GM19395 (cell line): ENCODE results near the gene METTL9.
"Not testable (repeated sequence)": the region's sequence is repeated elsewhere in the genome, so short reads cannot be mapped to it uniquely, and the experiment has no call there.

Experiments
- ATAC-seq: cut with Tn5 transposase; IDR thresholded peaks from one replicate; pipeline ENCODE4 v1.9.1; 2021; ENCODE audit warnings: mild to moderate bottlenecking, moderate library complexity; ENCODE audit not compliant: unreplicated experiment

The METTL9 gene

DNA sequence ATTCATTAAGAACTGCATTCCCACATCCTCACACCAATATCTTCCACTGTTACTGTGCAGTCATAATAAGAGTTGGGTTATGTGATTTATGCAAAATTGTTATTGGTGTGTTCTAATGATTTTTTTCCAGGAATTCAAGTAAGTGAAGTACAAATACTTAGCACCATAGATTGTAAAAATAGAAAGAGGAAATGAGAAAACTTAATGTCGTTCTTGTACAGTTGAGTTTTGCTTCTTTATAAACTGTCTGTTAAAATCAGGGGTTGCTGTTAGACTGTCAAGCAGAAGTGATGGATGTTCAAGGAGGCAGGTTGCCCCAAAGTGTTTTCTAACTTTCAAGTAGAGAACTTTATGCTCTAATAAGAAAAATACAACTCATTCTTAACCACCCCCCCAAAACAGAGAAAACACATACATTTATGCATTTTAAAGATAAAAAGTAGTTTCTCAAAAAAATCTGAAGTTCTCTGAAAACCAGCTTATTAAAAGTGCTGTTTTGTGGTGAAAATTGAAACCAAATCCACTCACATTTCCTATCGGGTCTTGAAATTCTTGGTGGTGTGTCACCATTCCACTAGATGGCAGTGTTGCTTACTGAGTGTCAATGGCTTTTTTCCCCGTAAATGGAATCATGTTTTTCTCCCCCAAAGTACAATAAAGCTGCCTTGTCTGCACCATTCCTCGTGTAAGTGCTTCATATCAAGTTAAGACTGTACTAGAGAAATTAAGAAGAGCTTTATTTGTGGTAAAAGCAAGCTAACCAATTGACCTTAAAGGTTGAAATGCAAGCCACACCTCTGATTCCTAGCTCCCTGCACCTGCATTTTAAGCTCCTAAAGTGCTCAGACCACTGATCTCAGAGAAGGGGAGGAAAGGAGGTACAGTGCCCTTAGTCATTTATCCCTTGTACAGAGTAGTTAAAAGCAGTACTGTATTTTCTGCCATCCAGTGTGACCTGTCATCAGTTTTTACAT, 57.7 kb downstream of the METTL9 start:
- no peak for ATAC-seq

DNA sequence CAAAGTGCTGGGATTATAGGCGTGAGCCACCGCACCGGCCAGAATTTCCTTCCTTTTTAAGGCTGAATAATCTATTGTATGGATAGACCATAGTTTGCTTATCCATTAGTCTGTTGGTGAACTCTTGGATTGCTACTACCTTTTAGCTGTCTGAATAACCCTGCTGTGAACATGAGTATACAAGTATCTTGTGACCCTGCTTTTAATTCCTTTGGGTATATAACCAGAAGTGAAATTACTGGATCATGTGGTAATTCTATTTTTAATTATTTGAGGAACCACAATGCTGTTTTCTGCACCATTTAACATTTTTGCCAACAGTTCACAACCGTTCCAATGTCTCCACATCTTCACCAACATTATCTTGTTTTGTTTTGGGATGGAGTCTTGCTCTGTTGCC, 59.7 kb downstream of the METTL9 start:
- no peak for ATAC-seq

DNA sequence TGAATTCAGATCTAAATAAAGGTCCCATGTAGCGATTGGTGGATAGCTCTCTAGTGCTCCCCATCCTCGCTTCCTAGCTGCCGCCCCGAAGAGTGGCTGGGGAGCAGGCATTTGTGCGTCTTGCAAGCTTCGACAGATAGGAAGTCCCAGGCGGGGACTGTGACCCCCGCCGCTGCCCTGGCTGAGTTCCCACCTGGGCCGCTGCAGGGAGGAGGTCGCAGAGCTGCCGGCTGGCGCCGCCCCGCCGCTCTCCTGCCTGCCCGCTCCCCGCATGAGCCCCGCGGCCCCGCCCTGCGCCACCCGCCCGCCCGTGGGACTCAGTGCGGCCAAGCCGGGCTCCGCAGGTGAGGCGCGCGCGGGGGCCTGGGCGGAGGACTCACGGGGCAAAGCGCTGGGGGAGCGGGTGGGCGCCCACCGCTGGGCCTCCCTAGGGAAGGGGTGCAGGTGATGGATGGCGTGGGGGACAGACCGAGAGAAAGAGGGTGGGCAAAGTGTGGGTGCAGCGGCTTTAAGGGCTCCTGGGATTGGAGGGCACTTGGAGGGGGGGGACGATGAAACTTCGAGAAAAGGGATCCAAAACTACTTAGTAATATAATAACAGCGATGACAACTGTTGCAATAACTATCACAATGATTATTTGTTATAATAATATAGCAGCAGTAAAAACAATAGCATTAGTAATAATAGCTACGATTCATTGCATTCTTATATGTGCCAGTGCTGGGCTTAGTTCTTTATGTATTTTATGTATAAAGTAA, 64.7 kb downstream of the METTL9 start, which contains the start of gene OTOA:
OTOA (plus strand) TSS at position 80 of the 759 bp plus-strand sequence. CDS start 14,547 bp downstream, outside the sequence.
- ATAC-seq, result no peak

DNA sequence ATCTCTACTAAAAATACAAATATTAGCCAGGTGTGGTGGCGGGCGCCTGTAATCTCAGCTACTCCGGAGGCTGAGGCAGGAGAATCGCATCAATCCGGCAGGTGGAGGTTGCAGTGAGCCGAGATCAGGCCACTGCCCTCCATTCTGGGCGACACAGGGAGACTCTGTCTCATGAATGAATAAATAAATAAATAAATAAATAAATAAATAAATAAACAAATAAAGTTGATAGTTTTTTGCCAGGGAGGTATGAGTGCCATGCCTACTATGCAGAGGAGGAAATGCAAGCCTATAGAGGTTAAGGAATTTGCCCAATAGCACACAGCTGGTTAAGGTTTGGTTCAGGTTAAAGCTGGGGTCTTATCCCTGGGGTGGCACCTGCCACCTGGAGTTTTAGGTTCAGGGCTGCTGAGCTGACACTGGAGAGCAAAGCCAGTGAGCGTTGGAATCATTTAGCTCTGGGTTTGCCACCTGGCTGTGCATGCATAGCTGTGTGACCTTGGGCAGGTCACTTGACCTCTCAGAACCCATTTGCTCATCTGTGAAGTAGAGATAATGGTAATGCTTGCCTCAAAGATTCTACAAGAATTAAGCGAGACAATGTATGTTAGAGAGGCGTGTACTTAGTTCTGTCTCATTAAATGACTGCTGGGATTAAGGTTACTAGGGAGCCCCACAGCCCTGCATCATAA, 65.6 kb downstream of the METTL9 start:
- ATAC-seq, result no peak

DNA sequence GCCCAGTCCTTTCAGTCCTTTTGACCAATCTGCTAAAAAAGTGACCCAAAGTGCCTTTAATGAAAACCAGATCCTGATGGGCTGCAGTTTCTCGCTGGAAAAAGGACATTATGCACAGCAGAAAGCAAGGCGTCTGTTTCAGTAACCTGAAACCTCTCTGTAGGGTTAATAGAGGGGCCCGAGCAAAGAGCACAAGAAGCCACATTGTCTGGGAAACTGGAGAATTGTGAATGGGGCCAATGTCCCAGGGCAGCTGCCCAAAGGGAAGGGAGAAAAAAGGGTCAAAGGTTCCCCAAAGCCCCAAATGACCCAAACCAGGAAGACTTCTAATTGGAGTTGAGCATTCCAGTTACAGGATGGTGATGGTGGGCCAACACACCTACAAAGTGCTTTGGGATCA, 67.4 kb downstream of the METTL9 start:
- no peak for ATAC-seq

DNA sequence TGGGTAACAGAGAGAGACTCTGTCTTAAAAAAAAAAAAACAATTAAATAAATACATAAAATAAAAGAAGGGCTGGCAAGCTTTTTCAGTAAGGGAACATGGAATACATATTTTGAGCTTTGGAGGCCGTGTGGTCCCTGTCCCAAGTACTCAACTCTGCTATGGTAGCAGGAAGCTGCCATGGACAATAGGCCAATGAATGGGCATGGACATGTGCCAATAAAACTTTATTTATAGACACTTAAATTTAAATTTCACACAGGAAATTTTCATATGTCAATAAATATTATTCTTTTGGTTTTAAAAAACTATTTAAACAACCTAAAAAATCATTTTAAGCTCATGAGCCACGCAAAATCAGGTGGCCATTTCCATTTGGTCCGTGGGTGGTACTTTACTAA, 68.2 kb downstream of the METTL9 start:
- no peak for ATAC-seq

DNA sequence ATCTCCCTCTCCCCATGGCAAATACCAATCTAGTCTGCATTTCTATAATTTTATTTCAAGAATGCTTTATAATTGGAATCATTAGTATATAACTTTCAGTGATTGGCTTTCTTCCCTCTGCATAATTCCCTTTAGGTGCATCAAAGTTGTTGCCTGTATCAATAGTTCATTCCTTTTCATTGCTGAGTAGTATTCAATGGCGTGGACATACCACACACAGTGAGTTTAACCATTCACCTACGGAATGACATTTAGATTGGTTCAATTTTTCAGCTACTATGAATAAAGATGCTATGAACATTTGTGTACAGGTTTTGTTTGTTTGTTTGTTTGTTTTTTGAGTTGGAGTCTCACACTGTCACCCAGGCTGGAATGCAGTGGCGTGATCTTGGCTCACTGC, 74.1 kb downstream of the METTL9 start:
- ATAC-seq, result no peak

DNA sequence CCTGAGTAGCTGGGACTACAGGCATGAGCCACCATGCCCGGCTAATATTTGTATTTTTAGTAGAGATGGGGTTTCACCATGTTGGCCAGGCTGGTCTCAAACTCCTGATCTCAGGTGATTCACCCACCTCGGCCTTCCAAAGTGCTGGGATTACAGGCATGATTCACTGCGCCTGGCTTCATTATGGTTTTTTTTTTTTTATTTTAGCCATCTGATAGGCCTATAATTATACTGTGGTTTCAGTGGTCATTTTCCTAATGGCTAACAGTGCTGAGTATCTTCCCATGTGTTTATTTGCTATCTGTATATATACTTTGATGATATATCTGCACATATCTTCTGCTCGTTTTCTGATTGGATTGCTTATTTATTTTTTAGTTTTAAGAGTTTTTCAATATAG, 75.1 kb downstream of the METTL9 start:
- ATAC-seq, result not testable (repeated sequence)

DNA sequence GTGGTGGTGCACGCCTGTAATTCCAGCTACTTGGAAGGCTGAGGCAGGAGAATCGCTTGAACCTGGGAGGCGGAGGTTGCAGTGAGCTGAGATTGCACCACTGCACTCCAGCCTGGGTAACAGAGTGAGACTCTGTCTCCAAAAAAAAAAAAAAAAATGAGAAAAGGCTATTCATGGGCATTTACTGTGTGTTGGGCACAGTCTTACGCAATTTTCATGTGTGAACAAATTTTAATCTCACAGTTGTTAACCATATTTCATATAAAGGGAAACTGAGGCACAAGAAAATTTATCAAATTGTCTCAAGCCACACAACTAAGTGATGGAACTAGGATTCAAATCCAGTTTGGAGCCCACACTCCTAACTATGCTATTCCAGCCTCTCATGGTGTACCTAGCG, 81.3 kb downstream of the METTL9 start:
- not testable (repeated sequence) for ATAC-seq

DNA sequence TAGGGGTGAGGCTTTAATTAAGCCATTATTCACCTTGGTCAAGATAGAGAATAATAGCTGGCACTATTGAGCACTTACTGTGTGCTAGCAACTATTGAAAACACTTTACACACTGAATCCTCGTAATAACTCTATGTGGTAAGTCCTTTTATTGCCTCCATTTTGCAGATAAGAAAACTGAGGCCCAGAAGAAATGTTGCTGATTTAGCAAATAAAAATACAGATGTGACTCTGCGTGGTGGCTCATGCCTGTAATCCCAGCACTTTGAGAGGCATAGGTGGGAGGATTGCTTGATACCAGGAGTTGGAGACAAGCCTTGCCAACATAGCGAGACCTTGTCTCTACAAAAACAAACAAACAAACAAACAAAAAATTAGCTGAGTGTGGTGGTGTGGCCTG, 83.8 kb downstream of the METTL9 start:
- ATAC-seq, result no peak

DNA sequence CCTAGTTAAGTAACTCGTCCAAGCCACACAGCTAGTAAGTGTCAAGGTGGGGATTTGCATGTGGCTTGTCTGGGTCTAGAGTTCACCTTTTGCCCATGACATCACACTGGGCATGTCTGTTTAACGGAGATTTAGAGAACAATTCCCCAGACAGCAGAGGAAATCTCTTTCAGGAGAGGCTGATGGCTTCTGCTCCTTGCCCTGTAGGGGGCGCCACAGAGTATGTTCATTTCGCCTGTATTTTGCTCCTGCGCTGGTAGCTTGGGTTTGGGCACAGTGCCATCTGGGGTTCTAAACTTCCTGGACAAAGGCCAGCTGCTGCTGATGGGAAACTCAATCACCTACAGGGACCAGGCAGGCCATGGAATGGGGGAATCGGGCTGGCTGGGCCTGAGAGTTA, 84.8 kb downstream of the METTL9 start:
- ATAC-seq, result no peak

DNA sequence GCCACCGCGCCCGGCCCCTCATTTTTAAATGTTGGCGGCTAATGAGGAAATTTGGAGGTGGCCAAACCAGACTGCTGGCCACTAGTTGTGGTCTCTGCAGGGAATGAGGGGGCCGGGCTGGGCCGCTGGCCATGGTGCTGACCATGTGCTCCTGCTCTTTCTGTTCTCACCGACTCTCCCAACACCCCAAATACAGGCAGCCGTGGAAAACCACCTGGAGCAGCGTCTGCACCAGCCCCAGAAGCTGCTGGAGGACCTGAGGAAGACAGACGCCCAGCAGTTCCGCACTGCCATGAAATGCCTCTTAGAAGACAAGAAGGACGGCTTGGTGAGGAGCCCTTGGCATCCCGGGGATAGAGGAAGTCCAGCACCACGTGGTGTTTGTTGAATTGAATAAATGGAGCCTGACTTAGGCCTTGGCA, 85.7 kb downstream of the METTL9 start:
- ATAC-seq, result no peak

DNA sequence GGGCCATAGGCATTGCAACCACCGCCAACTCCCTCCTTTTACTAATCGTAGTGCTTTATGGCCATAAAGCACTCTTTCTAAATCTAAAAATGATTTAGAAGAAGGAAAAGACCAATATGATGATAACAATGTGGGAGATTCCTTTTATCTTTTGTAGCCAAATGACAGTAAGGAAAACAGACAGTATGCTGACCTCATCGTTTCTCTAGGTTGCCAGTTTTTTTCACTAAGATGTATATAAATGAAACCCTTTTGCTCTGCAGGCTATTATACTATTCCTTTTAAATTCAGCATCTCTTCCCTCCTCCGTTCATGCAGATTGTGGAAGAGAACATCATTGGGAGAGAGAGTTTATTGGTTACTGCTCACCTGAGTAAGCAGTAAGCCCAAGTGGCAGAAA, 89.7 kb downstream of the METTL9 start:
- ATAC-seq, result no peak

DNA sequence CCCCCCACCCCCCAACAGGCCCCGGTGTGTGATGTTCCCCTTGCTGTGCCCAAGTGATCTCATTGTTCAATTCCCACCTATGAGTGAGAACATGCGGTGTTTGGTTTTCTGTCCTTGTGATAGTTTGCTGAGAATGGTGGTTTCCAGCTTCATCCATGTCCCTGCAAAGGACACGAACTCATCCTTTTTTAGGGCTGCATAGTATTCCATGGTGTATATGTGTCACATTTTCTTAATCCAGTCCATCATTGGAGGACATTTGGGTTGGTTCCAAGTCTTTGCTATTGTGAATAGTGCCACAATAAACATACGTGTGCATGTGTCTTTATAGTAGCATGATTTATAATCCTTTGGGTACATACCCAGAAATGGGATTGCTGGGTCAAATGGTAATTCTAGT, 91.6 kb downstream of the METTL9 start:
- ATAC-seq, result not testable (repeated sequence)

DNA sequence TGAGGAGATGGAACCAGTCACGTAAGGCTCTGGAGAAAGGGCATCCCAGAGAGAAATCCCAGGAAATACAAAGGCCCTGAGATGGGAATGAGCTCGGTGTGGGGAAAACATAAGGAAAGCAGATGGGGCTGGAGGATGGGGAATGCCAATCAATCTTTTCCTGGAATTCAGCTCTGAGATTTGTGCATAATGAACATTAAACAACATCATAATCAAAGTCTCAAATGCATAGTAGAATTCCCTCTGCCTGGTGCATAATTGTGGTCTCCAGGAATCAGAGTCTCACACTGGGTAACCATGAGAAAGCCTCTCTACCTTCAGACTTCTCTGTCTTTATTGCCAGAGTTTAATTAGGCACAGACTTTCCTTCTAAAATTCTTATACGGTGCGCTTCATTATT, 95.2 kb downstream of the METTL9 start:
- no peak for ATAC-seq

DNA sequence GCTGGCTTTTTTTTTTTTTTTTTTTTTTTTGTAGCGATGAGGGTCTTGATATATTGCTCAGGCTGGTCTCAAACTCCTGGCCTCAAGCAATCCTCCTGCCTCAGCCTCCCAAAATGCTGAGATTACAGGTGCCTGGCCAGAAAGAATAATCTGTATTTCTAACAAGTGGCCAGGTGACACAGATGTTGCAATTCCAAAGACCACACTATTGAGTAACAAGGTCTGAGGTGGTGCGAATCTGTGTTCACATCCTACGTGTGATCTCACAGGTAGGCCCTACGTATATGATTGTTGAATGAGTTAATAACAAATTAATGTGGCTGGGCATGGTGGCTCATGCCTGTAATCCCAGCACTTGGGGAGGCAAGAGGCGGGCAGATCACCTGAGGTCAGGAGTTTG, 97.7 kb downstream of the METTL9 start:
- no peak for ATAC-seq

DNA sequence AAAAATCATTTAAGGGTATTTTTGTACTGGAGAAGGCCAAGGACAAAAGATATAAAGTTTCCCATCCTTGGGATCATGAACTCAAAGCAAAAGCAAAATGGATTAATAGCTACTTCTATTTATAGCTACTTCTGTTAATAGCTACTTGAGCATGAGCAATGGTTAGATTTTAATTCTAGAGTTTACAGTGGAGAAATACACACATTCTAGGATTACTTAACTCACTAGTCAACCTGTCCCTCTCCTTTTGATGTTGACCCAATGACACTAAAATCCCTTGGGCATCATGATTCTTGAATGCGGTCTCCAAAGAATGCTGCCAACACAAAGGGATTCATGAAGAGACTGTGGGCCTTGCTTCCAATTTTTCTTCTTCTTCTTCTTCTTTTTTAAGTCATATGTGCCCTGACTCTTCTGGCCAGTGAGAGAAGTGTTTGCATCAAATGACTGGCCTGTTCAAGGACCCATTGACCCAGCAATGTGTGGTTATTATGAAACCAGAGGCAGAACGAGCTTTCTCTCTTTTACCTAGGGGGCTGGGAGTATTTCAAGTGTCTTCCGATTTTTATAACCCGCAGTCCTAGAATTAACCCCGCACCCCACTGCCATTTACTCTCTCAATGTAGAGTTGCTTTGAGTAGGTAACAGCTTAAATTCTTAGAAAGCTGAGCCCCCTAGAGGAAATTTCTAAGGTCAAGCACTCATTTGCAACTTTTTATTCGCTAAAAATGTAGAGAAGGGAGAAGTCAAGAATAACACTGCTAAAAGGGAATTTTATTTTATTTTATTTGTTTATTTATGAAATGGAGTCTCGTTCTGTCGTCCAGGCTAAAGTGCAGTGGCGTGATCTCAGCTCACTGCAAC, 99.0 kb downstream of the METTL9 start:
- no peak for ATAC-seq

DNA sequence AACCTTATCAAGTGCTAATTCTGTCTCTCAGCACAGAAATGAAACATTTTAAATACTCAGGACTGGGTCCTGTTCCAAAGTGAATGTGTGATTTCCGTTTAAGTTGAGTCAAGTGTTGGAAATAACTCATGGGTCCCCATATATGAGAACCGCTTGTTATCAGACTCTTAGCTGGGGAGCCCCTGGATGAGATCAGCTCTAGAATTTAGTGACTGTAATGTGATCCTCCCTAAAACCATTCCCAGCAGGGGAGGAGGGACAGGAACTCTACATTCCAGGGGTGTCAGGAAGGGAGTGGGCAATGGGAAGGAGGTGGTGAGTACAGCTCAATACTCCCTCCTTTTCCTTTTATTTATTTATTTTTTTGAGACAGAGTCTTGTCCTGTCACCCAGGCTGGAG, 101.9 kb downstream of the METTL9 start:
- no peak for ATAC-seq

DNA sequence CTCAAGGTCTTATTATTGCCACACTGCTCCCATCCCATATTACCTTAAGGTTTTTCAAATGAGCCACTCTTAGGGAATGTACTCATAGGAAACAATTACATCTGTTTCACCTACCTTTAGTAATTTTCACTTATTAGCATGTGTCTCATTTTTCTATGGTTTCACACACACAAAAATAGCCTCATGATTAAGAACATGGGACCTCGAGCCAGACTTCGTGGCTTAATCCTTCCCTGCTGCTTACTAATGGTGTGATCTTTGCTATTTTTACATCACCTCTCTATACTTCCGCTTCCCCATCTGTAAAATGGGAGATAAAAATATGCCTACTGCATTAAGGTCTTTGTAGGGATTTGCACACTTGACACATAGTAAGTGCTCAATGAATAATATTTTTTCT, 102.9 kb downstream of the METTL9 start:
- no peak for ATAC-seq

DNA sequence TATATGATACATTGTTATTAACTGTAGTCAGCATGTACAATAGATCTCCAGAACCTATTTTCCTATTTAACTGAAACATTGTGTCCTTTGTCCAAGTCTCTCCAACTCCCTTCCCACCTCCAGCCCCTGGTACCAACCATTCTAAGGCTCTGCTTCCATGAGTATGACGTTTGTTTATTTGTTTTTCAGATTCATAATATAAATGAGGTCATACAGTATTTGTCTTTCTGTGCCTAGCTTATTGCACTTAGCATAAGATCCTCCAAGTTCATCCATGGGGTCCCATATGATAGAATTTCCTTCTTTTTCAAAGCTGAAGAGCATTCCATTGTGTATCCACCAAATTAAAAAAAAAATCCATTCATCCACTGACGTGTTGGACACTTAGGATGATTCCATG, 103.8 kb downstream of the METTL9 start:
- ATAC-seq, result no peak
